ENCODE results near the gene RECQL5.
A peak's percentile ranks its signal among the peaks of the same experiment; 100 is the strongest.

The RECQL5 gene

GRCh38 chr17:75604034-75604695 is 62.8 kb downstream of the RECQL5 start:
- no peak for TF ChIP-seq EZH2 (IDR thresholded peaks at IDR 0.05; ENCODE audit: borderline replicate concordance, low read depth, low read length, severe bottlenecking)
- TF ChIP-seq CTCF (IDR thresholded peaks at IDR 0.05; ENCODE audit: borderline replicate concordance, extremely low read depth, low read length, poor library complexity, severe bottlenecking) = no peak
- H4K20me1 ChIP-seq (ENCODE audit: insufficient read depth, low read length) = no peaks in the 10 kb centered on the region
- no peak overlapping the region for H3K27ac ChIP-seq (ENCODE audit: low read length)
- H3K9ac ChIP-seq (ENCODE audit: low read depth, low read length) = no peak overlapping the region
- H2AFZ ChIP-seq (ENCODE audit: low read depth, low read length) = no peak overlapping the region
- H3K4me2 ChIP-seq (ENCODE audit: insufficient read depth, low read length) = no peak overlapping the region
- no peaks in the 10 kb centered on the region for H3K27me3 ChIP-seq (ENCODE audit: insufficient read depth, low read length, poor library complexity)
- H3K4me3 ChIP-seq (ENCODE audit: low read depth in 1 of 2, low read length in 2 of 2) = no peak overlapping the region
- H3K36me3 ChIP-seq (ENCODE audit: insufficient read depth, low read length) = no peaks in the 10 kb centered on the region
- no peaks in the 10 kb centered on the region for H3K9me3 ChIP-seq (ENCODE audit: insufficient read depth, low read length, severe bottlenecking)
- no peaks in the 10 kb centered on the region for H3K79me2 ChIP-seq (ENCODE audit: insufficient read depth, low read length)
- no peaks in the 10 kb centered on the region for H3K4me1 ChIP-seq (ENCODE audit: insufficient read depth, low read length)
- 0 out of 3 replicates have a peak, but pooled peaks have one; percentile 53 for ATAC-seq (ENCODE audit: insufficient read depth, low read depth)
- no peak for DNase-seq

GRCh38 chr17:75603123-75603522 is 63.8 kb downstream of the RECQL5 start:
- no peaks in the 10 kb centered on the region for H3K4me1 ChIP-seq (ENCODE audit: insufficient read depth, low read length)
- H3K9me3 ChIP-seq (ENCODE audit: insufficient read depth, low read length, severe bottlenecking) = no peaks in the 10 kb centered on the region
- DNase-seq (no peak), ATAC-seq (ENCODE audit: insufficient read depth, low read depth) (peak; percentile 14; the same call in 1 of the 3 replicates)
- H3K36me3 ChIP-seq (ENCODE audit: insufficient read depth, low read length) = no peaks in the 10 kb centered on the region
- H3K27me3 ChIP-seq (ENCODE audit: insufficient read depth, low read length, poor library complexity) = no peaks in the 10 kb centered on the region
- H3K27ac ChIP-seq (ENCODE audit: low read length) = no peak overlapping the region
- H4K20me1 ChIP-seq (ENCODE audit: insufficient read depth, low read length) = no peaks in the 10 kb centered on the region
- H3K9ac ChIP-seq (ENCODE audit: low read depth, low read length) = no peak overlapping the region
- H2AFZ ChIP-seq (ENCODE audit: low read depth, low read length) = no peak overlapping the region
- H3K4me3 ChIP-seq (ENCODE audit: low read depth in 1 of 2, low read length in 2 of 2) = no peak overlapping the region
- no peak overlapping the region for H3K4me2 ChIP-seq (ENCODE audit: insufficient read depth, low read length)
- H3K79me2 ChIP-seq (ENCODE audit: insufficient read depth, low read length) = no peaks in the 10 kb centered on the region
- TF ChIP-seq CTCF (IDR thresholded peaks at IDR 0.05; ENCODE audit: borderline replicate concordance, extremely low read depth, low read length, poor library complexity, severe bottlenecking) (no peak), EZH2 (IDR thresholded peaks at IDR 0.05; ENCODE audit: borderline replicate concordance, low read depth, low read length, severe bottlenecking) (no peak)

GRCh38 chr17:75602644-75603043 is 64.3 kb downstream of the RECQL5 start:
- Histone ChIP-seq H3K79me2 (ENCODE audit: insufficient read depth, low read length) (no peaks in the 10 kb centered on the region), H3K4me1 (ENCODE audit: insufficient read depth, low read length) (no peaks in the 10 kb centered on the region), H3K4me3 (ENCODE audit: low read depth in 1 of 2, low read length in 2 of 2) (no peak overlapping the region), H2AFZ (ENCODE audit: low read depth, low read length) (no peak overlapping the region), H4K20me1 (ENCODE audit: insufficient read depth, low read length) (no peaks in the 10 kb centered on the region), H3K27me3 (ENCODE audit: insufficient read depth, low read length, poor library complexity) (no peaks in the 10 kb centered on the region), H3K9ac (ENCODE audit: low read depth, low read length) (no peak overlapping the region), H3K9me3 (ENCODE audit: insufficient read depth, low read length, severe bottlenecking) (no peaks in the 10 kb centered on the region), H3K27ac (ENCODE audit: low read length) (no peak overlapping the region), H3K36me3 (ENCODE audit: insufficient read depth, low read length) (no peaks in the 10 kb centered on the region), H3K4me2 (ENCODE audit: insufficient read depth, low read length) (no peak overlapping the region)
- DNase-seq (no peak), ATAC-seq (ENCODE audit: insufficient read depth, low read depth) (no peak)
- no peak for TF ChIP-seq CTCF (IDR thresholded peaks at IDR 0.05; ENCODE audit: borderline replicate concordance, extremely low read depth, low read length, poor library complexity, severe bottlenecking)
